CD4-positive, alpha-beta T cell treated with Interferon gamma for 1 hour (primary cell): Measurements from ENCODE around the gene SNAPIN.
"Not testable (repeated sequence)": the region's sequence is repeated elsewhere in the genome, so short reads cannot be mapped to it uniquely, and the experiment has no call there.

ENCODE experiments used
- DNase-seq: peaks from one replicate; pipeline ENCODE4 v3.0.0-alpha.2; 2020

The SNAPIN gene

DNA sequence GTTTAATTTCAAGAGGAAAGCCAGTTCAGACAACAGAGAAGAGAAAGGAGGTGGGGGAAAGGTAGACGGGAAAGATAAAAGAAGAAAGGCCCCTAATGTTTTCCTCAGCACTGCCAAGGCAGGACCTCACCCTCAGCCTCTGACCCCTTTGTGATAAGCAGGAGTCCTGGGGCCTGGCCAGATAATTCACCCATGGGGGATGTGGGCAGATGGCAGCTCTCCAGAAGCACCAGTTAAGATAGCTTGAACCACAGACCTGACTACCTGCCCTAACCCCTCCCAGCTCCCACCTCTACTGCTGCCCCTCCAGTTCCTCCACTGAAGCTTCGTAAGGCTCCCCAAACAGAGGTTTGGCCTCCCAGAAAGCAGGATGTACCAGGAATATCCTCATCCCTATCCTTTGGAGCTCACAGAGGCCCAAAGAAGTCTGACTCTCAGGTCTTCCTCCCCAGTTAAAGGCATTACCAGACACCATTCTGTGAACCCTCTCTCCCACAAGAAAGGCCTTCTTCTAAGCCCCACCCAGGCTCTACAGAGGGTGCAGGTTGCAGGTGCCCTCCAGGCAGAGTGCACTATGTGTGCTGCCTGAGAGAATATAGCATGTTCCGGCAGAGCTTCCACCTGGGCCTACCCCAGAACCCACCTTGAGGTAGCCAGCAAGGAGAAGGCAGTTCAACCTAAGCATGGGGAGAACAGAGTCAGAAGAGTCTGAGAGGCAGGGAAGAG lies 9.2 kb upstream of the SNAPIN start:
- DNase-seq = no peak

GRCh38 chr1:153649863-153650235 lies 8.7 kb upstream of the SNAPIN start:
- no peak for DNase-seq

GRCh38 chr1:153651771-153652170 lies 6.7 kb upstream of the SNAPIN start:
- no peak for DNase-seq

DNA sequence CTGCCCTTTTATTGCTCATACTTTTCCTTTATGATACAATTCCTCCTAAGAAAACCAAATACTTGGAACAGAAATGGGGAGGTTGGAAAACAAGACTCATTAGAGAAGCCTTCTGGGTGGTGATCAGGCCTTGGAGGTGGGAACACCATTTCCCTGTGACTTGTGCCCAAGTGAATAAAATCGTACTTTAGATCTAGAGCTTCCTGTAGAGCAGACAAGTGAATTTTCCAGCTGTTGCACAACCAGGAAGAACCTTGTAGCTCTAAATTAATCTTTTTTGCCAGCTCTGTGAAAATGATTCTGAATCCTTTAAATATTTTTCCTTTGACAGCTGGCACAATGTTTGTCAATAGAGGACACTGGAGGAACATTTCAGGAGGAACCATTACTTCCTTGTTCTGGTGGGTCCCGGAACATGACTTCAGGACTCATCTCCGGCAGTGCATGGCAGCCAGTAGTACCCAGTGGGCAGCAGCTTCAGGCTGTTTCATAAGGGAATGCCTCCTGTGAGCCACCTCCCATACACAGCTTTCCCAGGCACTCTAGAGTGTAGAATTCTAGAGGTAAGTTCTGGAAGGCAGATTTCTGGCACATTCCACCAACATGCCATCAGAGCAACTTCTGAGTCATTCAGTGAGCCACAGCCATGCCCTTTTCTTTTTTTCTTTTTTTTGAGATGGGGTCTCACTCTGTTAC lies 5.5 kb upstream of the SNAPIN start:
- no peak for DNase-seq

GRCh38 chr1:153655333-153655732 lies 3.2 kb upstream of the SNAPIN start:
- no peak for DNase-seq

- DNase-seq = no peak
Observed at GRCh38 chr1:153659175-153659534, 652 bp downstream of the SNAPIN start.

- no peak for DNase-seq
Observed at GRCh38 chr1:153659656-153660055, 1.2 kb downstream of the SNAPIN start.

DNA sequence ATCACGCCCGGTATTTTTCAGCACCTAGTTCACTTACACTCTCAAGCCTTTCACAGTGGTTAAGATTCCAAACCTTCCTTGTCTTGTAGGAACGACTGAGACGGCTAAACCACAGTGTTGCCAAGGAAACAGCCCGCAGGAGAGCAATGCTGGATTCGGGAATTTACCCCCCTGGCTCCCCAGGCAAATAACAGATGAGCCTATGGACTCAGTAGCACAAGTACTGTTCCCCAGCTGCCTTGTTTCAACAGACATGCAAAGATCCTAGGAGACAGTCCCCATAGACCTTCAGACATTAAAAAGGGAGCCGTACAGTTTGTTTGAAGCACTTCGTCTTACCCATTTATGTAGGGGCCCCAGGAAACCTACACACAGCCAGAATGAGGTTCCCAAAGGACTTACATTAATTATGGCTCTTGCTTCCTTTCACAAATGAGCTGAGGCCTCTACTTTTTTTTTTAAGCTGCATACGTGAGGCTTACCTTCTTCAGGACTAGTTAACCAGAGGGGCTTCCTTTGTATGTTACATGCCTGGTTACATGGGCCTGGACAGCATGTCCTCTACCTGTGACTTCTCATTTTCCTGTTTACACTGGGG lies 2.7 kb downstream of the SNAPIN start:
- DNase-seq = no peak

DNA sequence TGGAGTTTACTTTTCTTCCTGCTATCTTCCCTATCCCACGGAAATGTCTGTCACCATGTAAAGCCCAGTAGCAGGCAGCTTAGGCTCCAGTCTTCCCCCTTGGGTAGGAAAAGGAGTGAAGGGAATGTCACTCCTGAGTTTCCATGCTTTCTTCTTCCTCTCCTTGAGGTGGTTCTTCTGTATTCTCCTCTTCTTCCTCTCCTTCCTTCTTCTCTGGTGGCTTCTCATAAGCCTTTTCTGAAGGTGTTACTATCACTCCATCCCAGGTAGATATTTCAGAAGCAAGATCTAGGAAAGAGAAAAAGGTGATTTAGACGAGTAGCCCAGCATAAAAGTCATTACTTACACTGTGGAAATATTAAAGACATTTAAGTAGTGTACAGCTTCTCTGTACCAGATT lies 3.8 kb downstream of the SNAPIN start:
- no peak for DNase-seq

GRCh38 chr1:153663211-153663610 lies 4.7 kb downstream of the SNAPIN start:
- no peak for DNase-seq

GRCh38 chr1:153667439-153667838 lies 8.9 kb downstream of the SNAPIN start:
- DNase-seq = no peak

- DNase-seq = not testable (repeated sequence)
Observed at GRCh38 chr1:153668672-153669071, 10.2 kb downstream of the SNAPIN start.

- no peak for DNase-seq
Observed at GRCh38 chr1:153669606-153670005, 11.1 kb downstream of the SNAPIN start.

DNA sequence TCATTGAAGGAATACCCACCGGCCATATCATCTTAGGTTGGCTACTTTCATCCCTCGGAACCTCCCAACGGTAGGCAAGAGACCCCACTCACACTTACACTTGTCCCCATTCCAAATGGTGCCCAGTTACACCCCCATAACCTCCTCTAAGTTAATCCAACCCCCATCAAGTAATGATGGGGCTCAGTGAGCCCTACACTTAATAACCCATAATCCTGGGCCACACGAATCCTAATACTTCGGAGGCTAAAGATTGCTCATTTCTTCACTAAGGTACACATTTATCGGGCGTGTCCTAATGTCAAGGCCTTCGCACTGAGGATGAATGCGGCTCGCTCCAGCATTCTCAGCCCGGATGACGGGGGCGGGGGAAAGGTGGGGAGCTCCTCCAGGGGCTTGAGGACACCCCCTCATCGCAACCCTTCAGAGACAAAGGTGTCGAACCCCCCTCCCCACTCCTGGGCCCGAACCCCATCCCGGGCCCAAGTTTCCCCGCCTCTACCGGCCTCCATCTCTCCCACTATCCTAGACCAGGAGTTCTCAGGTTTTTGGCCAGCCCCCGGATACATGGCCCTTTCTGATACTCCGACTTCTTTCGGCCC lies 11.9 kb downstream of the SNAPIN start:
- DNase-seq = no peak

DNA sequence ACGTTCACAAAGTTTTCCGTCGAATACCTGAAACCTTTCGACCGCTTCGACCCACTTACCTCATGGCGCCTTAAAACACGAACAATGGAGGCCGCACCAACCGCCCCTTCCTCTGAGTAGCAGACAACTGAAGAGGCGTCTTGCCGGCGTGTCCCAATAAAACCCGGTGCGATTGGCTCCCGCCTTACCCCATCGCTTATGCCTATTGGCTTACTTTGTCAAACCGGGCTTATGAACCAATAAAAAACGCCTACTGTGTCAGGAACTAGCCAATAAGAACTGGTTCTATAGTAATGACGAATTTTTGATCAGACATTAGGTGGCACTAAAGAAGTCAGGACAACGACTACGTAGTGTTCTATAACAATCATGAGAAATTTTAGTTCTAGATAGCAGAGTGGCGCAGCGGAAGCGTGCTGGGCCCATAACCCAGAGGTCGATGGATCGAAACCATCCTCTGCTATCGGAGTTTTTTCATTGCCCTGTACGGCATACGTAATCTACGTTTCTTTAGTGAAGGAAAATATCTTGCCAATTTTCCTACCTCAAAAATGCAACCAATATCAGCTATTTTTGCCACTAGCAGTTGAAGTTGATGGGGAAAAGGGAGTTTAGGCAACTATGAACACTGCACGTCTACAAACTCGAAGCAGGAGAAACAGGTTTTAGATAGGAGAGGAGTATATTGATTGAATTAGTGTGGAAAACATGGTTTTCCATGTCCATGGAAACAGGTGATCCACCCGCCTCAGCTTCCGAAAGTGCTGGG lies 12.5 kb downstream of the SNAPIN start, which contains the start of gene ILF2:
TSS of gene ILF2 (minus strand) at position 135 of the 769 bp plus-strand sequence. CDS start at position 64, 71 bp downstream.
- peak; percentile 99 for DNase-seq

- DNase-seq = peak; percentile 60
Observed at GRCh38 chr1:153671628-153672353, 13.3 kb downstream of the SNAPIN start.

DNA sequence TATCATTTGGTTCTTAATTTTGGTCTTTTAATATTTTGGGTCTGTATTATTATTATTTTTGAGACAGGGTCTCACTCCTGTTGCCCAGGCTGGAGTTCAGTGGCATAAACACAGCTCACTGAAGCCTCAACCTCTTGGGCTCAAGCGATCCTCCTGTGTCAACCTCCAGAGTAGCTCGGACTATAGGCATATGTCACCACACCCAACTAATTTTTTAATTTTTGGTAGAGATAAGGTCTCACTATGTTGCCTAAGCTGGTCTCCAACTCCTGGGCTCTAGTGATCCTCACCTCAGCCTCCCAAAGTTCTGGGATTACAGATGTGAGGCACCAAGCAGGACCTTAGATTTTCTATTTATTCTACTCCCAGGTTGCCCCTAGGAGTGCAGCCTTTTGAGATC lies 15.0 kb downstream of the SNAPIN start:
- no peak for DNase-seq

DNA sequence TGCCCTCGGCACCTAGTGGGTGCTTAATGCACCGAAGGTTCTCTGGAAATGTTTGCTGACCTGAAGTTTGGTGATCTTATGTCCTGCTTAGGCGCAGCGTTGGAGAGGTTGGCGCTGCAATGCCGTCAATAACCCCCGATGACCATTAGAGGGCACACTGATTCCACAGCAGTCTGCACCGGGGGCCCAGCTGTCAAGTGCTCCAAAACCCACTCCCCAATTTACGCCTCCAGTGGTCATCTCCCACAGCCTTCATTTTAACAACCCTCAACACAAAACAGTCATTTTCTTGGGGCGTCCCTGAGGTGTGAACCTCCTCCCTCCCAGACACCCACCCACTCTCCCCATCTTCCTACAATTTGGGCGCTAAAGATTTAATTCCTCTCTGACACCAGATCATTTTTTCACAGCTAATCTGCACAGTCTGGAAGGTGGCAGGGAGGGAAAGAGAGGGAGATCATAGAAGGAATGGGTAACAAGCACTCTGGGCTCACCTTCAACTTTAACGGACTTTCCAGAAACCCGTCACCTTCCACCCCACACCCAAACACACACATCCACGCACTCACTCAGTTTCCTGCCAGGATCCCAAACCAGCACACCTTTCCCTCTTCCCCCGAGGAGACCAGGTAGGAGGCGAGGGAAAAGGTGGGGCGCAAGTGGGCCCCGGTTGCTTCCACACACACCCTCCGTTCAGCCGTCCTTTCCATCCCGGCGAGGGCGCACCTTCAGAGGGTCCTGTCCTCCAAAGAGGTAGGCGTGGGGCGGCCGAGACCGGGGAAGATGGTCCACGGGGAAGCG lies 19.4 kb downstream of the SNAPIN start:
- DNase-seq = peak; percentile 41

DNA sequence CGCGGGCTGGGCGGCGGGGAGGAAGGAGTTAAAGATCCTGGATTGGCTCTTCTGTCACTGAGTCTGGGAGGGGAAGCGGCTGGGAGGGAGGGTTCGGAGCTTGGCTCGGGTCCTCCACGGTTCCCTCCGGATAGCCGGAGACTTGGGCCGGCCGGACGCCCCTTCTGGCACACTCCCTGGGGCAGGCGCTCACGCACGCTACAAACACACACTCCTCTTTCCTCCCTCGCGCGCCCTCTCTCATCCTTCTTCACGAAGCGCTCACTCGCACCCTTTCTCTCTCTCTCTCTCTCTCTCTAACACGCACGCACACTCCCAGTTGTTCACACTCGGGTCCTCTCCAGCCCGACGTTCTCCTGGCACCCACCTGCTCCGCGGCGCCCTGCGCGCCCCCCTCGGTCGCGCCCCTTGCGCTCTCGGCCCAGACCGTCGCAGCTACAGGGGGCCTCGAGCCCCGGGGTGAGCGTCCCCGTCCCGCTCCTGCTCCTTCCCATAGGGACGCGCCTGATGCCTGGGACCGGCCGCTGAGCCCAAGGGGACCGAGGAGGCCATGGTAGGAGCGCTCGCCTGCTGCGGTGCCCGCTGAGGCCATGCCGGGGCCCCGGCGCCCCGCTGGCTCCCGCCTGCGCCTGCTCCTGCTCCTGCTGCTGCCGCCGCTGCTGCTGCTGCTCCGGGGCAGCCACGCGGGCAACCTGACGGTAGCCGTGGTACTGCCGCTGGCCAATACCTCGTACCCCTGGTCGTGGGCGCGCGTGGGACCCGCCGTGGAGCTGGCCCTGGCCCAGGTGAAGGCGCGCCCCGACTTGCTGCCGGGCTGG lies 20.2 kb downstream of the SNAPIN start, which contains the start of gene NPR1:
TSS of gene NPR1 (plus strand) at position 170 of the 818 bp plus-strand sequence. CDS start at position 591, 421 bp downstream.
- no peak for DNase-seq
